Mesendoderm (in vitro differentiated cells): ENCODE measurements around the gene CHFR.

ENCODE experiments used
- DNase-seq: peaks from one replicate; pipeline ENCODE4 v3.0.0; 2013
- H2AK5ac ChIP-seq: 2 replicates; pipeline ENCODE4 v1.6.1; 2013; ENCODE audit warnings: low read length, inconsistent platforms
- H2BK120ac ChIP-seq: 2 replicates; pipeline ENCODE4 v1.6.1; 2013; ENCODE audit warnings: low read depth, mild to moderate bottlenecking, low read length, moderate library complexity, mixed read lengths
- H2BK15ac ChIP-seq: replicated peaks from 2 replicates; pipeline ENCODE4 v1.6.1; 2013; ENCODE audit warnings: low read depth, mild to moderate bottlenecking, moderate library complexity
- H2BK5ac ChIP-seq: 2 replicates; pipeline ENCODE4 v1.6.1; 2013; ENCODE audit warnings: low read length, inconsistent platforms
- H3K18ac ChIP-seq: 2 replicates; pipeline ENCODE4 v1.6.1; 2013; ENCODE audit warnings: mild to moderate bottlenecking, low read length, mixed read lengths
- H3K23ac ChIP-seq: one replicate; pipeline ENCODE4 v1.6.1; 2013; ENCODE audit warnings: low read length
- H3K27ac ChIP-seq: 2 replicates; pipeline ENCODE4 v1.5.1; 2013; ENCODE audit warnings: low read depth, mild to moderate bottlenecking, inconsistent platforms, low read length, moderate library complexity
- H3K27me3 ChIP-seq: 2 replicates; pipeline ENCODE4 v1.6.1; 2013; ENCODE audit warnings: low read length, control low read depth, mild to moderate bottlenecking, inconsistent platforms; ENCODE audit not compliant: insufficient read depth, poor library complexity
- H3K36me3 ChIP-seq: 2 replicates; pipeline ENCODE4 v1.6.1; 2013; ENCODE audit warnings: low read length, inconsistent platforms; ENCODE audit not compliant: control insufficient read depth, insufficient read depth
- H3K4ac ChIP-seq: one replicate; pipeline ENCODE4 v1.6.1; 2013; ENCODE audit warnings: low read depth, mild to moderate bottlenecking, low read length, moderate library complexity
- H3K4me1 ChIP-seq: 2 replicates; pipeline ENCODE4 v1.6.1; 2013; ENCODE audit warnings: low read depth, low read length, inconsistent platforms; ENCODE audit not compliant: control insufficient read depth
- H3K4me2 ChIP-seq: 2 replicates; pipeline ENCODE4 v1.6.1; 2013; ENCODE audit warnings: low read length
- H3K4me3 ChIP-seq: 2 replicates; pipeline ENCODE4 v1.5.1; 2013; ENCODE audit warnings: mild to moderate bottlenecking, low read length
- H3K56ac ChIP-seq: one replicate; pipeline ENCODE4 v1.6.1; 2013; ENCODE audit warnings: low read length
- H3K79me1 ChIP-seq: 2 replicates; pipeline ENCODE4 v1.6.1; 2013; ENCODE audit warnings: low read length, inconsistent platforms
- H3K79me2 ChIP-seq: 2 replicates; pipeline ENCODE4 v1.6.1; 2013; ENCODE audit warnings: mild to moderate bottlenecking, low read length; ENCODE audit not compliant: control insufficient read depth, insufficient read depth
- H3K9ac ChIP-seq: 2 replicates; pipeline ENCODE4 v1.6.1; 2013; ENCODE audit warnings: low read length, inconsistent platforms
- H4K5ac ChIP-seq: one replicate; pipeline ENCODE4 v1.6.1; 2013; ENCODE audit warnings: low read length
- H4K8ac ChIP-seq: one replicate; pipeline ENCODE4 v1.6.1; 2013; ENCODE audit warnings: low read depth, mild to moderate bottlenecking, control low read depth, low read length, moderate library complexity
- WGBS: extraction: QIAGEN DNeasy Blood & Tissue Kit; methylation state at CpG from one replicate; pipeline ENCODE4 v1.1.7; 2013; ENCODE audit warnings: low lambda C conversion rate, missing lambda C conversion rate; ENCODE audit not compliant: insufficient coverage; ENCODE audit errors: extremely low coverage; 5-methylcytosine and 5-hydroxymethylcytosine counted together

Gene CHFR

DNA sequence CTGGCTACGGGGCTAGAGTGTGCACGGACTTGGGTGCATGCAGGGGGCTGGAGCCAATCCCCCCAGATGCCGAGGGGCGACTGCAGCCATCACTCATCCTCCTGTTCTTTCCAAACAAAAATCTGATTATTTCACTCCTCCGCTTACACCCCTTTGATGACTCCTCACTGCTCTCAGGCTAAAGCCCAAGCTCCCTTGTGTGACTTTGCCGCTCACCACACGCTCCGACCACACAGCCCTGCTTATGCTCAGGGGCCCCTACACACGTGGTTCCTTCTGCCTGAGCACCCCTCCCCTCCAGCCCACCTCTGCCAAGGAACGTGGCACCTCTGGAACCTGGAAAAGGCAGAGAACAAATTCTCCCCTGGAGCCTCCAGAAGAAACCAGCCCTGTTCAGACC lies 13.7 kb downstream of the CHFR start:
- Histone ChIP-seq H3K9ac (no peak overlapping the region), H3K36me3 (peaks cover 12% of the 10 kb centered on the region), H2BK120ac (no peak overlapping the region), H3K79me2 (no peaks in the 10 kb centered on the region), H3K18ac (no peak overlapping the region), H3K79me1 (no peaks in the 10 kb centered on the region), H2BK15ac (no peak overlapping the region), H2BK5ac (no peak overlapping the region), H3K56ac (no peak overlapping the region), H3K4me1 (no peaks in the 10 kb centered on the region), H3K27me3 (no peaks in the 10 kb centered on the region), H3K4me2 (no peak overlapping the region), H2AK5ac (no peak overlapping the region), H3K27ac (no peak overlapping the region), H3K23ac (no peak overlapping the region), H4K5ac (no peak overlapping the region), H3K4me3 (no peak overlapping the region), H4K8ac (no peak overlapping the region), H3K4ac (no peak overlapping the region)
- no peak for DNase-seq
- WGBS, result no CpG with 5 or more reads among the region's 10 CpGs

DNA sequence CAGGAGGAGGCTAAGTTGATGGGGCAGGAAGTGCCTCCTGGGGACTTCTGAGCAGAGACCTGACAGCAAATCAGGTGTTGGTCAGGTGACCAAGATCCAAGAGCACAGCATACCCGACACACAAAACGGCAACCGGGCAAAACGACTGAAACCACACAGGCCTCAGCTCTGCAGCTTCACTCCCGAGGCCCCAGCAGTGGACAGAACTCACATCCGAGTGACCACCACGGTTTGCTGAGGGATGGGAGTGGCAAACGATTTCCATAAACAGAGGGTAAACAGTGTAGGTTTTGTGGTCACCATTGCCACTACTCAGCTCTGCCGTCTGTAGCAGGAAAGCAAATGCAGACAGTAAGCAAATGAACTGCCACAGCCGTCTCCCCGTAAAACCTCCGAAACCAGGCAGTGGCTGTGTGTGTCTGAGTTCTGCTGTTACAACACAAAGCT lies 14.4 kb downstream of the CHFR start:
- Histone ChIP-seq H3K23ac (no peak overlapping the region), H3K79me2 (no peaks in the 10 kb centered on the region), H3K27ac (no peak overlapping the region), H3K4ac (no peak overlapping the region), H3K9ac (no peak overlapping the region), H3K4me1 (no peaks in the 10 kb centered on the region), H2BK5ac (no peak overlapping the region), H3K56ac (no peak overlapping the region), H2BK15ac (no peak overlapping the region), H2AK5ac (no peak overlapping the region), H4K8ac (no peak overlapping the region), H2BK120ac (no peak overlapping the region), H3K4me2 (no peak overlapping the region), H3K79me1 (no peaks in the 10 kb centered on the region), H4K5ac (no peak overlapping the region), H3K27me3 (no peaks in the 10 kb centered on the region), H3K18ac (no peak overlapping the region), H3K4me3 (no peak overlapping the region), H3K36me3 (peaks cover 12% of the 10 kb centered on the region)
- no CpG with 5 or more reads among the region's 12 CpGs for WGBS
- DNase-seq, result peak; percentile 22

DNA sequence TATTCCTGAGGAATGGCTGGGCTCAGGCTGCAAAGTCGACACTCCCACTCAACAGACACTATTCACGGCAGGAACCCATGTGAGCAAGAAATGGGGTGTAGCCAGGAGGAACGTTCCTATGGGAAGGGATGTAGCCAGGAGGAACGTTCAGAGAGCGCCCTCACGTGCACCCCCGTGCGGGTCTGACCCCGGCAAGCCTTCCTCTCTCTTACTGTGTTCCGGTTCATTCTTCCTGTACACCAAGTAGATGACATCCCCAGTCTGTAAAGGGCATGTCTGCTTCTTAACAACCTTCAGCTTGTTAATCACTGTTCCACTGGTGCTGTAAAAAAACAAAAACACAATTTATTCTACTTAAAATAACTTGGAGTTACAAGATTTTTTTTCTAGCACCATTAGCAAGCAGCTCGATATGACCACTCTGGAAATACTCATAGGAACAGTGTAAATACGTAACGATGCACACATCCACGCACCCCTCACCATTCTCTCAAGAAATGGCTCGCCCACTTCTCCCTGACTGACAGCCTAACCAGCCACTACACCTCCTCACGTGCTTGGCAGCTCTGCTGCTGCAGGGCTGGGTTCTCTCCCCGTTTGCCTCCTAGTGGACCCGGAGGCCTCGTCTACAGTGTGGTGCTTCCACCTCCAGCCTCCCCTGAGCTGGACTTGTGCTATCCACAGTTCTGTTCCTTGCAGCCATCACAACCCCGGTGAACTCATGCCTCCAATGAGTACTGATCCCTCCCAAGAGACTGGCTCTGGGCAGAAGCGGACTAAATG lies 15.1 kb downstream of the CHFR start:
- H3K79me1 ChIP-seq, result no peaks in the 10 kb centered on the region
- H2BK15ac ChIP-seq, result no peak overlapping the region
- no peak overlapping the region for H2AK5ac ChIP-seq
- H3K4ac ChIP-seq, result no peak overlapping the region
- no peak overlapping the region for H3K4me3 ChIP-seq
- H3K79me2 ChIP-seq, result no peaks in the 10 kb centered on the region
- H2BK5ac ChIP-seq, result no peak overlapping the region
- no peak overlapping the region for H2BK120ac ChIP-seq
- H3K56ac ChIP-seq, result no peak overlapping the region
- no peak overlapping the region for H3K4me2 ChIP-seq
- H3K27me3 ChIP-seq, result no peaks in the 10 kb centered on the region
- H3K36me3 ChIP-seq, result peaks cover 12% of the 10 kb centered on the region
- H3K9ac ChIP-seq, result no peak overlapping the region
- WGBS, result no CpG with 5 or more reads among the region's 21 CpGs
- no peak overlapping the region for H3K23ac ChIP-seq
- H3K27ac ChIP-seq, result no peak overlapping the region
- H3K4me1 ChIP-seq, result no peaks in the 10 kb centered on the region
- no peak overlapping the region for H3K18ac ChIP-seq
- DNase-seq, result no peak
- no peak overlapping the region for H4K8ac ChIP-seq
- H4K5ac ChIP-seq, result no peak overlapping the region

DNA sequence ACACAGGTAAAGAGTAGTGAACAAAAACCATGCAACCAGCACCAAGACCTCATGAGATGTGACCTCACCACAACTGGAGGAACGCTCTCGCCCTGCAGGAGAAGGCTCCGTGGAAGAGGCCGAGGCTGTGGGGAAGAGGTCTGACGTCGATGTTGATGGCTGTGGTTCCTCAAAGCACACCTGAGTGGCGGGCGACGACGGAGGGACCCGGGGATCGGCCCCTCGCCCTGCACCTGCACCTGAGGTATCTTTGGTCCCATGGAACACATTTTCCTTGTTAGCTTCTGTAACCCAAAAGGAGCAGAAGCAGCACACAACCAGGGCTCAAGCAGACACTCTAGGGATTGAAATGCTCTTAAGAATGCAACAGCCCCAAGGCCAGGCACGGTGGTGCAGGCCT lies 17.9 kb downstream of the CHFR start:
- no peak overlapping the region for H3K27ac ChIP-seq
- H3K4me3 ChIP-seq, result no peak overlapping the region
- H2AK5ac ChIP-seq, result no peak overlapping the region
- H3K79me2 ChIP-seq, result peaks cover 4% of the 10 kb centered on the region
- no peak overlapping the region for H4K5ac ChIP-seq
- H3K56ac ChIP-seq, result no peak overlapping the region
- no peak overlapping the region for H2BK15ac ChIP-seq
- H3K18ac ChIP-seq, result no peak overlapping the region
- peaks cover 5% of the 10 kb centered on the region for H3K79me1 ChIP-seq
- H3K4me1 ChIP-seq, result peaks cover 2% of the 10 kb centered on the region
- WGBS, result no CpG with 5 or more reads among the region's 14 CpGs
- H4K8ac ChIP-seq, result no peak overlapping the region
- H3K9ac ChIP-seq, result no peak overlapping the region
- no peak overlapping the region for H2BK5ac ChIP-seq
- H3K27me3 ChIP-seq, result no peaks in the 10 kb centered on the region
- no peak for DNase-seq
- H2BK120ac ChIP-seq, result no peak overlapping the region
- no peak overlapping the region for H3K4ac ChIP-seq
- no peak overlapping the region for H3K4me2 ChIP-seq
- H3K23ac ChIP-seq, result no peak overlapping the region
- H3K36me3 ChIP-seq, result peaks cover 15% of the 10 kb centered on the region

DNA sequence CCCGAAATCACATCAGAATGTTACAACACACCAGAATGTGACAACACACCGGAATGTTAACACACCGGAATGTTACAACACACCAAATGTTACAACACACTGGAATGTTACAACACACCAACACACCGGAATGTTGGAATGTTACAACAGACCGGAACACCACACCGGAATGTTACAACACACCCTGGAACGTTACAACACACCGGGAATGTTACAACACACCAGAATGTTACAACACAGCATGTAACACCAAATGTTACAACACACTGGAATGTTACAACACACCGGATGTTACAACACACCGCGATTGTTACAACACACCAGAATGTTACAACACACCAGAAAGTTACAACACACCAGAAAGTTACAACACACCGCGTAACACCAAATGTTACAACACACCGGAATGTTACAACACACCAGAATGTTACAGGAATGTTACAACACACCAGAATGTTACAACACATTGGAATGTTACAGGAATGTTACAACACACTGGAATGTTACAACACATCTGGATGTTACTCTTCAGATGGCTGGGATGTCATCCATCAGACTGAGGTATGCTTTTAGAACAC lies 21.1 kb downstream of the CHFR start:
- Histone ChIP-seq H3K18ac (no peak overlapping the region), H2AK5ac (no peak overlapping the region), H3K56ac (no peak overlapping the region), H3K36me3 (peaks cover 13% of the 10 kb centered on the region), H3K27me3 (no peaks in the 10 kb centered on the region), H4K8ac (no peak overlapping the region), H3K79me2 (peaks cover 4% of the 10 kb centered on the region), H3K4me2 (no peak overlapping the region), H3K4me3 (no peak overlapping the region), H2BK15ac (no peak overlapping the region), H2BK120ac (no peak overlapping the region), H2BK5ac (no peak overlapping the region), H3K4me1 (peaks cover 2% of the 10 kb centered on the region), H3K9ac (no peak overlapping the region), H3K23ac (no peak overlapping the region), H3K27ac (no peak overlapping the region), H3K79me1 (peaks cover 5% of the 10 kb centered on the region), H4K5ac (no peak overlapping the region), H3K4ac (no peak overlapping the region)
- no CpG with 5 or more reads among the region's 14 CpGs for WGBS
- peak; percentile 85 for DNase-seq
